Activated T-cell treated with anti-CD3 and anti-CD28 coated beads for 4 hours (primary cell): Measurements from ENCODE around the gene ZFP90.
A peak's percentile ranks its signal among the peaks of the same experiment; 100 is the strongest.
"Not testable (repeated sequence)": the region's sequence is repeated elsewhere in the genome, so short reads cannot be mapped to it uniquely, and the experiment has no call there.

ENCODE experiments used
- DNase-seq: peaks from one replicate; pipeline ENCODE4 v3.0.0-alpha.2; 2020

ZFP90 gene

DNA sequence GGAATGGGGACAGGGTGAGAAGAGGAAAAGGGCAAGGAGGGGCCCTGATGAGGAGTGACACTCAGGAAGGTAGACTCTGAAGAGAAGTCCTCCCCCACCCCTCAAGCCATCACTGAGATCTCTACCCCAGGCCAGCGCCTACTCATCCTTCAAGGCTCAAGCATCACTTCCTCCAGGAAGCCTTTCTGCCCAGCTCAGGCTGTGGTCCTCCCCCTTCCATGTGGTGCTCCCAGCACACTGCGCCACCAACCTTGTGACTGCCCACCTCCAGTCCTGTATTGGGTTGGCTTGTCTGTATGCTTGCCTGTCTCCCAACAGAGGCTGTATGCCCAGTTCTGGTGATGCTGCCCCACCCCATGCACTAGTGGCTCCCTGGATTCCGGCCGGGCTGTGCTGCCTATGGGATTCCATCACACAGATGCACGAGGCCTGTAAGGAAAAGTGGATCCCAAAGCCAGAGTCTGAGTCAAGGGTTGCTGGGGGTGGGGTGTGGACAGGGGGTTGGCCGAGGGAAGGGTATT is 19.8 kb upstream of the ZFP90 start:
- no peak for DNase-seq

DNA sequence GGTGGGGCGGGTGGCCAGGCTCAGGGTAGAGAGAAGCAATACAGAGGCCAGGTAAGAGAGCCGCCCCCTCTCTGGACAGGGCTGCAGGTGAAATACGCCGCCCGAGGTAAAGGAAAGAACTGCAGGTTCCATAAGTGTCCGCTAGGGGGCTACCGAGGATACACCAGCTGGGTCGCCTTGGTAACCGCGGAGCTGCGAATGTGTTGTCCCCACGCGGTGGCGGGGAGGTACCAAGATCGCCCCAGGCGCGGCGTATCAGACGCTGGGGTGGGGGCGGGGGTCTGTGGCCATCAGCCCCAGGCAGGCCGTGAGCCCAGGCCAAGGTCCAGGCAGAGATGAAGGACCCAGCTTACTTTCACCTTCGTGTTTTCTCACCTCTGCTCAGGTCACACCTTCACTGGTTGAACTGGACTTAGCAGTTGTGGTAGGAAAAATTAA is 18.4 kb upstream of the ZFP90 start:
- DNase-seq, result peak; percentile 81

- DNase-seq, result no peak
These were observed 14.8 kb upstream of the ZFP90 start for GRCh38 chr16:68524069-68524820.

- DNase-seq, result no peak
These were observed 12.8 kb upstream of the ZFP90 start for GRCh38 chr16:68526143-68526781.

DNA sequence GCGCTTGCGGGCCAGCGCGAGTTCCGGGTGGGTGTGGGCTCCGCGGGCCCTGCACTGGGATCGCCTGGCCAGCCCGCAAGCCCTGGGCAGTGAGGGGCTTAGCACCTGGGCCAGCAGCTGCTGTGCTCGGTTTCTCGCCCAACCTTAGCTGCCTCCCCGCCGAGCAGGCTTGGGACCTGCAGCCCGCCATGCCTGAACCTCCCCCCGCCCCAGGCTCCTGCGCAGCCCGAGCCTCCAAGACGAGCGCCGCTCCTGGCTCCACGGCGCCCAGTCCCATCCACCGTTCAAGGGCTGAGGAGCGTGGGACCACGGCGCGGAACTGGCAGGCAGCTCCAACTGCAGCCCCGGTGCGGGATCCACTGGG is 12.3 kb upstream of the ZFP90 start:
- no peak for DNase-seq

DNA sequence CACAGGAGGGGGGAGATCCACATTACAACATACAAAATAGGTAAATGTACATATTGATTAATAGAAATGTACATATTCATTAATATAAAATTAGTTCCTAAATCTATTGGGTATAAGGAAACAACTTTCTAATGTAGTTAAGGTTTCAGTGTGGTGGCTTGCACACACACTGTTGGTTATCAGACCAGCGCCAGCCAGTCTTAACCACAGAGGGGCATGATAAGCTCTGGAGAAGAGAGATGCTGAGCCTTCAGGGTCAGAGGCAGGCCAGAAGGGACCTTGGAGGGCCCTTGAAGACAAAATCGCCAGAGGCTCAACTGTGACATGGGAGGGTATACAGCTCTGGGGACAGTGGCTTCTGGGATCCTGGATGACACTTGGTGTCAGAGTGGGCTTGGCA is 10.9 kb upstream of the ZFP90 start:
- DNase-seq, result no peak

- peak; percentile 82 for DNase-seq
These were observed 10.3 kb upstream of the ZFP90 start for GRCh38 chr16:68528686-68529379.

- no peak for DNase-seq
These were observed 9.5 kb upstream of the ZFP90 start for GRCh38 chr16:68529608-68529930.

- DNase-seq, result peak; percentile 89
These were observed 9.0 kb upstream of the ZFP90 start for GRCh38 chr16:68529931-68530701.

DNA sequence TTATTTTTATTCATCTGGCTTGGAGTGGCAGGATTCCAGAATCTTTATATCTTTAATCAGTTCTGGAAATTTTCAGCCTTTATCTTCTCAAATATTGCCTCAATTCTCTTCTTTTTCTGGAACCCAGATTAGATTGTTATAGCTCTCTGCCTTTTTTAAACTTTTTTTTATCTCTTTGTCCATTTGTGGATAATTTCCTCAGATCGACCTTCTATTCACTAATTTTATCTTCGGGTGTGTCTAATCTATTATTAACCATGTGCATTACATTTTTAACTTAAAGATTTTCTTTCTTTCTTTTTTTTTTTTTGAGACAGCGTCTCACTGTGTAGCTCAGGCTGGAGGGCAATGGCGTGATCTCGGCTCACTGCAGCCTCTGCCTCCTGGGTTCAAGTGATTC is 5.2 kb upstream of the ZFP90 start:
- DNase-seq, result no peak

DNA sequence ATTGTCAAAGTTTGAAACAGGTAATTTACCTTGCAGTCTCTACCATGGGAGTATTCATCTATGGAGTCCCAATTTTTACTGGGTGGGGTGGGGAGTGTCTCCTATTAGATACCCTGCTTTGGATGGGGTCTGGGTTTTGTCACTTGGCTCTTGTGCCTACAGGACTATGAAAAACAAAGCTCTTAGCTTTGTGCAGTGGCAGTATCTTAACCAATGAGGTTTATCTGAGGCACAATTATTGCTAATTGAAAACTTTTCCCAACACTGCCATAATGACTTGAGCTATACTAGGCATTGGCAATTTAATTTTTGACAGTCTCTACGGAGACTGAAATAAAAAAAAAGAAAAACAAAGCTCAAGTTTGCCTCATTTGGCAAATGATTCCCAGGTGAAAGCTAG is 3.8 kb upstream of the ZFP90 start:
- no peak for DNase-seq

DNA sequence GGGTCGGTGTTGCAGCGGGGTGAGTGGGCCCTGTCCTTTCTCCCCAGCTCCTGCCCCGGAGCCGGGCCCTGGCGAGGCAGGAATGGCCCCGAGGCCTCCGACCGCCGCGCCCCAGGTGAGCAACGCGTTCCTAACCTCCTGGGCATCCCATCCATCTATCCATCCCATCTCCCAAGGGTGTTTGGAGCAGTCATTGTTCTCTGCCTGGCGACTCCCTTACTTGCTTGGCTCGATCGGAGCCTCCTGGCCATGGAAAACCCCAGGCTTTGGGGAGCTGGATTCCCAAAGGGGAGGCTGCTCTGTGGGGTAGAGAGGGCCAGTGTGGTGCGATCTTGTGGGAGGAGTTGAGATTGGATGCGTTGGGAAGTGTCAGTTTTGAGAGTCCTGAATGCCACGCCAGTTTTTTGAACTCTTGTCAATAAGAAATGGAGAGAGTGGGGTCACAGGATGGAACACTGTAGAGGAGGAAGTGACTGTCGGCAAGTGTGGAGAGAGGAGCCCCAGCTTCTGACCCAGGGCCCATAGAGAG is 684 bp downstream of the ZFP90 start:
- DNase-seq, result peak; percentile 1

GRCh38 chr16:68548947-68549346 is 9.9 kb downstream of the ZFP90 start:
- no peak for DNase-seq

- no peak for DNase-seq
These were observed 14.1 kb downstream of the ZFP90 start for GRCh38 chr16:68553186-68553585.

DNA sequence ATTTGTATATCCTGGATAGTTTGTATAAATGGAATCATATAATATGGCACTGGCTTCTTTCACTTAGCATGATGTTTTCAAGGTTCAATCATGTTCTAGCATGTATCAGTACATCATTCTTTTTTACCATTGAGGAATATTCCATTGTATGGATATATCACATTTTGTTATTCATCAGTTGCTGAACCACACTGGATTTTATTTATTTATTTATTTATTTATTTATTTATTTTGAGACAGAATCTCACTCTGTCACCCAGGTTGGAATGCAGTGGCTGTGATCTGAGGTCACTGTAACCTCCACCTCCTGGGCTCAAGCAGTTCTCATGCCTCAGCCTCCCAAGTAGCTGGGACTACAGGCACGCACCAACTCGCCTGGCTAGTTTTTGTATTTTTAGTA is 21.2 kb downstream of the ZFP90 start:
- DNase-seq, result not testable (repeated sequence)

- no peak for DNase-seq
These were observed 24.7 kb downstream of the ZFP90 start for GRCh38 chr16:68563631-68564381.

DNA sequence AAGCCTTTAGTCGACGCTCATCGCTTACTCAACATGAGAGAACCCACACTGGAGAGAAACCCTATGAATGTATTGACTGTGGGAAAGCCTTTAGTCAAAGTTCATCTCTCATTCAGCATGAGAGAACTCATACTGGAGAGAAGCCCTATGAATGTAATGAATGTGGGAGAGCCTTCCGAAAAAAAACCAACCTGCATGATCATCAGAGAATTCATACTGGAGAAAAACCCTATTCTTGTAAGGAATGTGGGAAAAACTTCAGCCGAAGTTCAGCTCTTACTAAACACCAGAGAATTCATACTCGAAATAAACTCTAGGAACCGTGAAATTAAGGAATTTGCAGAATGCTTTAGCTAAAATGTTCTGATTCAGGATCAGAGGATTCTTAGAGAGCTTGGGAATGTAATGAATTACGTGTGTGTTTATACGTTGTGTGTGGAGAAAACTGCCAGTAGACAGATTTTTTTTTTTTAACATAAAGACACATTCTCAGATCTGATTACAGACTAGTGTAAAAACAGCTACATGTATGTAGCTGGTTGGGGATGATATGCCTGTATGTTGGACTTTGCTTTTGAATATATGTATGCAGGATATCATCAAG is 25.4 kb downstream of the ZFP90 start:
- DNase-seq, result no peak

DNA sequence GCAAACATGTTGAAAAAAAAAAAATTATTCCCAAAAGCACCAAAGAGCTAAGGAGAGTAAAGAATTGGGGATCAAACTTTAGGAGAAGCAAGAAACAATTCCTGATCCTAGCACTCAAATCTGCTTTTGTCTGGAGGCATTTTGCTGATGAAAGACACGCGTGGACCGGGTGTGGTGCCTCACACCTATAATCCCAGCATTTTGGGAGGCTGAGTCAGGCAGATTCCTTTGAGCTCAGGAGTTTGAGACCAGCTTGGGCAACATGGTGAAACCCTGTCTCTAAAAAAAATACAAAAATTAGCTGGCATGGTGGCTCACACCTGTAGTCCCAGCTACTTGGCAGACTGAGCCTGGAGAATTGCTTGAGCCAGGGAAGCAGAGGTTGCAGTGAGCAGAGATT is 35.4 kb downstream of the ZFP90 start:
- DNase-seq, result no peak

DNA sequence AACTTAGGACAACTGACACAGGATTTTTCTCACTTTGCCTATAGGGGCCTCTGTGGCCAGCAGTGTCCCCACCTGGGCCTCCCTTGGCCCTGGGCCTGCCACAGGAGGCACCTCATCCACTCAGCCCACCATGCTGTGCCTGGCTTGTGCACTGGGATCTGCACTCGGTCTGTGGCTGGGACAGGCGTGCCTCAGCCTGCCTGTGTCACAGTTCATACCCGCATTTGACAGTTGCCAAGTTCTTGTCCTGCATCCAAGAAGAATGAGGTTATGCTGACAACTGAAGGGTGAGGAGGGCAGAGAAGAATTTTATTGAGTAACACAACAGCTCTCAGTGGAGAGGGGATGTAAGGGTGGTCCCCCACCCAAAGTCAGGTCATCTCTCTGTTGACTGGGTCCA is 36.0 kb downstream of the ZFP90 start:
- no peak for DNase-seq

GRCh38 chr16:68577352-68577853 is 38.3 kb downstream of the ZFP90 start:
- no peak for DNase-seq

- peak; percentile 38 for DNase-seq
These were observed 51.3 kb downstream of the ZFP90 start for GRCh38 chr16:68590201-68590994.
